ENCODE measurements around the gene TMCC3.
A peak's percentile ranks its signal among the peaks of the same experiment; 100 is the strongest.
"Not testable (repeated sequence)": the region's sequence is repeated elsewhere in the genome, so short reads cannot be mapped to it uniquely, and the experiment has no call there.

Gene TMCC3

GRCh38 chr12:94628819-94629472, 21.4 kb downstream of the TMCC3 start:
- DNase-seq = no peak

- DNase-seq = no peak
Observed at GRCh38 chr12:94628369-94628768, 22.0 kb downstream of the TMCC3 start.

- DNase-seq = no peak
Observed at GRCh38 chr12:94625531-94625930, 24.8 kb downstream of the TMCC3 start.

GRCh38 chr12:94623161-94623920, 27.0 kb downstream of the TMCC3 start:
- no peak for DNase-seq

GRCh38 chr12:94622475-94622874, 27.9 kb downstream of the TMCC3 start:
- DNase-seq = no peak

GRCh38 chr12:94621662-94622359, 28.5 kb downstream of the TMCC3 start:
- peak in 1 of 2 donors; percentile 37 for DNase-seq

- DNase-seq = no peak
Observed at GRCh38 chr12:94620621-94621020, 29.7 kb downstream of the TMCC3 start.

- DNase-seq = no peak
Observed at GRCh38 chr12:94618995-94619695, 31.2 kb downstream of the TMCC3 start.

- no peak for DNase-seq
Observed at GRCh38 chr12:94617101-94617500, 33.3 kb downstream of the TMCC3 start.

GRCh38 chr12:94616203-94616729, 34.1 kb downstream of the TMCC3 start:
- no peak for DNase-seq

GRCh38 chr12:94615260-94616181, 34.8 kb downstream of the TMCC3 start:
- DNase-seq = no peak

- DNase-seq = no peak
Observed at GRCh38 chr12:94614288-94614721, 36.1 kb downstream of the TMCC3 start.

- no peak for DNase-seq
Observed at GRCh38 chr12:94609917-94610443, 40.4 kb downstream of the TMCC3 start.

- DNase-seq = not testable (repeated sequence)
Observed at GRCh38 chr12:94606810-94607209, 43.5 kb downstream of the TMCC3 start.

GRCh38 chr12:94604366-94604698, 46.0 kb downstream of the TMCC3 start:
- no peak for DNase-seq

- peak in 1 of 2 donors; percentile 14 for DNase-seq
Observed at GRCh38 chr12:94603434-94604365, 46.7 kb downstream of the TMCC3 start.

- DNase-seq = no peak
Observed at GRCh38 chr12:94602024-94602423, 48.3 kb downstream of the TMCC3 start.

GRCh38 chr12:94601307-94601706, 49.0 kb downstream of the TMCC3 start:
- DNase-seq = not testable (repeated sequence)

GRCh38 chr12:94599189-94599588, 51.2 kb downstream of the TMCC3 start:
- no peak for DNase-seq

- DNase-seq = no peak
Observed at GRCh38 chr12:94597268-94597667, 53.1 kb downstream of the TMCC3 start.
